Measurements from ENCODE around the gene UCP3.
A peak's percentile ranks its signal among the peaks of the same experiment; 100 is the strongest.

UCP3 gene

DNA sequence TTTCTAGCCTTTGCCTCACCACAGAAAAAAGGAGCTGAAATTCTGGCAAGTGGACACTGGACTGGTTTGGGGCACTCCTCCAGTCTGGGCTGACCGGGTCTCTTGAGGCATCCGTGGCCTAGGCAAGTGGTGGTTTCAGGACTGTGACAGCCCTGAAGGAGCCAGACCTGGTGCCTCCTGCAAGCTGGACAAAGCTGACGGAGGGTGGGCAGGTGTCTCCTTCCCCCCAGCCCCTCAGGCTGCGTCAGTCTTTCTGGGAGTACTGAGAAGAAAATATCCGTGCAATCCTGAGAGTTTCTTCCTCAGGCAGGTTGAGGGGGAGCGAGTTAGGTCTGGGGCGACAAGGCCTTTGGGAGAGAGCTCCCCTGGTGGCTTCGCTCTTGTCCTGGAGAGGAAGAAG, 4.3 kb upstream of the UCP3 start:
- no peak for DNase-seq (ENCODE audit: low spot score)
- TF ChIP-seq, protein P1, sequence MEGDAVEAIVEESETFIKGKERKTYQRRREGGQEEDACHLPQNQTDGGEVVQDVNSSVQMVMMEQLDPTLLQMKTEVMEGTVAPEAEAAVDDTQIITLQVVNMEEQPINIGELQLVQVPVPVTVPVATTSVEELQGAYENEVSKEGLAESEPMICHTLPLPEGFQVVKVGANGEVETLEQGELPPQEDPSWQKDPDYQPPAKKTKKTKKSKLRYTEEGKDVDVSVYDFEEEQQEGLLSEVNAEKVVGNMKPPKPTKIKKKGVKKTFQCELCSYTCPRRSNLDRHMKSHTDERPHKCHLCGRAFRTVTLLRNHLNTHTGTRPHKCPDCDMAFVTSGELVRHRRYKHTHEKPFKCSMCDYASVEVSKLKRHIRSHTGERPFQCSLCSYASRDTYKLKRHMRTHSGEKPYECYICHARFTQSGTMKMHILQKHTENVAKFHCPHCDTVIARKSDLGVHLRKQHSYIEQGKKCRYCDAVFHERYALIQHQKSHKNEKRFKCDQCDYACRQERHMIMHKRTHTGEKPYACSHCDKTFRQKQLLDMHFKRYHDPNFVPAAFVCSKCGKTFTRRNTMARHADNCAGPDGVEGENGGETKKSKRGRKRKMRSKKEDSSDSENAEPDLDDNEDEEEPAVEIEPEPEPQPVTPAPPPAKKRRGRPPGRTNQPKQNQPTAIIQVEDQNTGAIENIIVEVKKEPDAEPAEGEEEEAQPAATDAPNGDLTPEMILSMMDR (IDR thresholded peaks at IDR 0.05; ENCODE audit: borderline replicate concordance, control extremely low read depth, extremely low read depth, insufficient read depth, missing control alignments), result no peak
- in situ Hi-C loops (cut with MboI; ENCODE audit: low sequenced_read_pairs, unreplicated experiment), result no loop called here

DNA sequence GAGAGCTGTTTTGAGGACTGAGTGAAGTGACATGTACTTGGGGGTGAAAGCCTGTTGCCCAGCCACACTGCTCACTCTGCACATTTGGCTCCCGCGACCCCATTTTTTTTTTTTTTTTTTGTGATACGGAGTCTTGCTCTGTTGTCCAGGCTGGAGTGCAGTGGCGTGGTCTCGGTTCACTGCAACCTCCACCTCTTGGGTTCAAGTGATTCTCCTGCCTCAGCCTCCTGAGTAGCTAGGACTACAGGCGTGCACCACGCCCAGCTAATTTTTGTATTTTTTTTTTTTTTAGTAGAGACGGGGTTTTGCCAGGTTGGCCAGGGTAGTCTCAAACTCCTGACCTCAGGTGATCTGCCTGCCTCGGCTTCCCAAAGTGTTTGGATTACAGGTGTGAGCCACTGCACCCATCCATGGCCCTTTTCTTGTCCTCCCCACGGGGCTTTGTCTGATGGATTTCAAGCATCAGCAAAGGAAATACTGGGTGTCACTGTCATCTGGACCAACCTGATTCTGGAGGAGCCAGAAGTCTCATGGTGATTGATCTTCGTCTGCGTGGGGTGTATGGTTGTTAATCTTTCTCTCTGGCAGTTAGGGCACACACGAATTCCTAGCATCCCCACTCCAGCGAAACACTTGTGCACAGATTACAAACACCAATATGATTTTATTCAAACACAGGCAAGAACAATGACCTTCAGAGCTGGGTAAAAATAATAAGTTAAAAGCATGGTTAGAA, 3.4 kb upstream of the UCP3 start:
- in situ Hi-C loops (cut with MboI; ENCODE audit: low sequenced_read_pairs, unreplicated experiment), result no loop called here
- TF ChIP-seq, protein P1 (IDR thresholded peaks at IDR 0.05; ENCODE audit: borderline replicate concordance, control extremely low read depth, extremely low read depth, insufficient read depth, missing control alignments), result no peak
- DNase-seq (ENCODE audit: low spot score), result no peak

DNA sequence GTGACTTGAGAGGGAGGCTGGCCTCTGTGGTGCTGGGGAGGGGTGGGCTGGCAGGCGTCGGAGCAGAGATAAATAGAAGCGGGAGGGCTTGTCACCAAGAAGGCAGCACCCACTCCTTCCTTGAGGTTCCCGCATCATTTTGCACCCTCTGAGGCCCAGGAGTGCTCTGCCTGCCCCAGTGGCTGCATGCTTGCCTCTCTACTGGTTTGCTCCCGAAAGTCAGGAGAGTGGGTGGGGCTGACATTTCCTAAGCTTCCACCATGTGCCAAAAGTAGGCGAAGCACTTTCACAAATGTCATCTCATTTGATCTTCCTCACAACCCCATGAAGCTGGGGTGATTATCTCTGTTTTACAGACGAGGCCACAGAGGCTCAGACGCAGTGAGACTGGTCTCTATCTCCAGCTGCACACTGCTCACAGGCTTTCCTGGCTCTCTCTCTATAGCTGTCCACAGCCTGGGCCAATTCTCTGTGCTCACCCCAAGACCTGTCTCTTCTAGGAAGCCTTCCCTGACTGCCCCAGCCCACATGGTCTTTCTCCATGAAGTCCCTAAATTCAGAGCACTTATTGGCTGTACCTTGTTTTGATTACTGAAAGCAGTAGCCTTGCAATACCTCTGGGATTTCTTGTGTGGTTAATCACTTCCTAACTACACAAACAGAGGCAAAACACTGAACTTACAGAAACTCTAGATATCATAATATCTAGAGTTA, 2.6 kb upstream of the UCP3 start:
- peak; percentile 67 for DNase-seq (ENCODE audit: low spot score)
- in situ Hi-C loops (cut with MboI; ENCODE audit: low sequenced_read_pairs, unreplicated experiment), result no loop called here
- TF ChIP-seq, protein P1 (IDR thresholded peaks at IDR 0.05; ENCODE audit: borderline replicate concordance, control extremely low read depth, extremely low read depth, insufficient read depth, missing control alignments), result no peak

DNA sequence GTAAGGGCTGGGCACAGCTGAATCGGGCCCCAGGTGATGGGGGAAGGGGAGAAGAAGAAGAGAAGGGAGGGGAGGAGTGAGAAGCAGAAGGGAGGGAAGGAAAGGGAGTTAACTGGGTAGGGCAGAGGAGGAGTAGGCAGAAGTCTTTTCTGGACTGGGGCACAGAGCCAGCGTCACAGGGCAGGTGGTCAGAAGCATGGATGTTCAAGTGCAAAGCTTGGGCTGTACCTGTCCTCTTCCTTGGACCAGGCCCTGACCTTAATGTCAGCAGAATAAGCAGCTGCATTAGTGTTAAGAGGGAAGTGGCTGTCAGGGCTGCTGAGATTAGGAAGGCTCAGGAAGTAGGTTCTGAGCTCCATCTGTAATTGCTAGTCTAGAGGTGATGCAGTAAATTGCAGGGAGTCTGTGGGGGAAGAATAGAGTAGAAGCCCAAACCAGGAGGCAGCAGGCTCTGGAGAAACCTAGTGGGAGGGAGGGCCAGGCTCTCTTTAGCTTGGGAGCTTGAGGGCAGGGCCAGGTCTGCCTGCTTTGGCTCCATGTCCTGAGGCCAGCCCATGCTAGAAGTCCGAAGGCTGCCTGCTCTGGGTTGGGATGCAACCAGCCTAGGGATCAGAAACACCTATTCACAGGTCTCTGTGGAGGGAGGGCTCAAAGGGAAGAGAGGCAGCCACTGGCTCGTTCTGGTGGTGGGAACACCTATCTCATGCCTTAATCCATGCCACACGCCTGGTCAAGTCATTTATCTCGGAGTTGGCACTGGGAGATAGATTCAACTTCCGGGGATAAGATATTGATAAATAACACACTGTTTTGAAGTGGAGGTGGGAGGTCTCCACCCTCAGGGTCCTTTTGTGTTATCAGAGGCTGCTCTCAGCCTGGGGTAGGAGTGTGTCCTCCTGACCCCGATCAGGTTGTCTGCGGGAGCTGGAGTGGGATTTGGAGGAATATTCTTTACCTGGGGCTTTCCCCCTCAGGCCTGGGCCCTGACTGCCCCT, 1.7 kb upstream of the UCP3 start:
- in situ Hi-C loops (cut with MboI; ENCODE audit: low sequenced_read_pairs, unreplicated experiment), result no loop called here
- DNase-seq (ENCODE audit: low spot score), result no peak
- TF ChIP-seq, protein P1 (IDR thresholded peaks at IDR 0.05; ENCODE audit: borderline replicate concordance, control extremely low read depth, extremely low read depth, insufficient read depth, missing control alignments), result no peak

DNA sequence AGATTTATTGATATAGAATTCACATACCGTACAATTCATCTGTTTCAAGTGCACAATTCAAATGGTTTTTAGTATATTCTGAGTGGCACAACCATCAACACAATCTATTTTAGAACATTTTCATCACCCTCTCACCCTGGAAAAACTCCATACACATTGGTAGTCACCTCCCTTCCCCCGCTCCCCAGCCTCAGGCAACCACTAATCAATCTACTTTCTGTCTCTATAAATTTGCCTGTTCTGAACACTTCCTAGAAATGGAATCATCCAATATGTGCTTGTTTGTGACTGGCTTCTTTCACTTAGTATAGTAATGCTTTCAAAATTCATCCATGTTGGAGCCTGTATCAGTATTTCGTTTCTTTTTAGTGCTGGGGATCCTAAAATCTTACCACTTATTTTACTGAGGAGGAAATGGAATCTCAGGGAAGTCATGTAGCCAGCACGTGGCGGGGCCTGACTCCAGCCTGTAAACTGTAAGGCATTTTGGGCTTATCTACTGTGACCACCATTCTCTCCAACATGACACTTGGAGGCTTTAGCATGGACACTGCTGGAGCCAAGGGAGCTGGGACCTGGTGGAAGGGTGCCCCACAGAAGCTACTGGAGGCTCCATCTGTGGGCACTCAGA, 905 bp upstream of the UCP3 start:
- DNase-seq (ENCODE audit: low spot score), result no peak
- in situ Hi-C loops (cut with MboI; ENCODE audit: low sequenced_read_pairs, unreplicated experiment), result no loop called here
- TF ChIP-seq, protein P1 (IDR thresholded peaks at IDR 0.05; ENCODE audit: borderline replicate concordance, control extremely low read depth, extremely low read depth, insufficient read depth, missing control alignments), result no peak

DNA sequence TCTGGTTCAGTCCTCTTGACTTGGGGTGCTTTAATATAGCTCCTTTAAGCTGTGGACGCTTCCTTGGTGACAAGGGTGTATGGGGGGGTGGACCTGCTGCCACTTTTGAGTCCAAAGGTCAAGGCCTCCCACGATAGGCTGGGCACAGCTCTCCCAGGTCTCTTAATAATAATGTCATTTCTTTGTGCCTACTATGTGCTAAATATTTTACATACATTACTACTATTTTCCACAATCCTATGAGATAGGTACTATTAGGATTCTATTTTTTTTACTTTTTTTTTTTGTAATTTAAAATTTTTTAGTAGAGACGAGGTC, 304 bp upstream of the UCP3 start:
- in situ Hi-C loops (cut with MboI; ENCODE audit: low sequenced_read_pairs, unreplicated experiment), result no loop called here
- TF ChIP-seq, protein P1 (IDR thresholded peaks at IDR 0.05; ENCODE audit: borderline replicate concordance, control extremely low read depth, extremely low read depth, insufficient read depth, missing control alignments), result no peak
- DNase-seq (ENCODE audit: low spot score), result no peak

All from GM13976 (cell line).